Stimulated activated CD4-positive, alpha-beta T cell treated with anti-CD3 and anti-CD28 coated beads, TNF-alpha, amount 100 ng/mL, for 1 hour (primary cell): Measurements from ENCODE around the gene KDM1A.

ENCODE experiments used
- DNase-seq, 3 donors: peaks; one replicate each; pipeline ENCODE4 v3.0.0-alpha.2; 2020; ENCODE audit warnings: low read depth in 3 of 3, low spot score in 1 of 3

The KDM1A gene

GRCh38 chr1:23103001-23103889 lies 84.0 kb downstream of the KDM1A start:
- no peak for DNase-seq

- DNase-seq: no peak
Measured at GRCh38 chr1:23108918-23109533, 89.8 kb downstream of the KDM1A start.

GRCh38 chr1:23110391-23110790 lies 91.1 kb downstream of the KDM1A start:
- DNase-seq: no peak

- no peak for DNase-seq
Measured at GRCh38 chr1:23111600-23112535, 92.6 kb downstream of the KDM1A start.

- no peak for DNase-seq
Measured at GRCh38 chr1:23114424-23115079, 95.3 kb downstream of the KDM1A start.

GRCh38 chr1:23116216-23116836 lies 97.1 kb downstream of the KDM1A start:
- no peak for DNase-seq

GRCh38 chr1:23116921-23117699 lies 97.8 kb downstream of the KDM1A start:
- DNase-seq: no peak

GRCh38 chr1:23118407-23118806 lies 99.1 kb downstream of the KDM1A start:
- no peak for DNase-seq

- DNase-seq: no peak
Measured at GRCh38 chr1:23118957-23119792, 99.9 kb downstream of the KDM1A start.

GRCh38 chr1:23120383-23120782 lies 101.1 kb downstream of the KDM1A start:
- no peak for DNase-seq

GRCh38 chr1:23122023-23122748 lies 102.9 kb downstream of the KDM1A start:
- DNase-seq: no peak

- DNase-seq: no peak
Measured at GRCh38 chr1:23122796-23123195, 103.5 kb downstream of the KDM1A start.

GRCh38 chr1:23123528-23123927 lies 104.3 kb downstream of the KDM1A start:
- DNase-seq: no peak

- no peak for DNase-seq
Measured at GRCh38 chr1:23124259-23125026, 105.2 kb downstream of the KDM1A start.

GRCh38 chr1:23125489-23125888 lies 106.2 kb downstream of the KDM1A start:
- no peak for DNase-seq

GRCh38 chr1:23126200-23126599 lies 106.9 kb downstream of the KDM1A start:
- DNase-seq: no peak

- DNase-seq: no peak
Measured at GRCh38 chr1:23126801-23127200, 107.5 kb downstream of the KDM1A start.
